DOHH2 (cell line): ENCODE measurements around the gene NHERF2.

ENCODE experiments used
- EZH2phosphoT487 ChIP-seq: fragments of 200-600 bp; sonication (generic); IDR thresholded peaks from 2 replicates; pipeline ENCODE4 v1.6.1; 2017; ENCODE audit warnings: borderline replicate concordance, mild to moderate bottlenecking, antibody characterized with exemption, low read length, moderate library complexity, mixed read lengths
- TF ChIP-seq, protein P1 (sequence below): fragments of 200-600 bp; sonication (generic); IDR thresholded peaks from one replicate; pipeline ENCODE4 v1.5.1; 2014; ENCODE audit warnings: antibody characterized with exemption, mild to moderate bottlenecking, low read depth, low read length; ENCODE audit not compliant: poor library complexity, severe bottlenecking

DNA sequence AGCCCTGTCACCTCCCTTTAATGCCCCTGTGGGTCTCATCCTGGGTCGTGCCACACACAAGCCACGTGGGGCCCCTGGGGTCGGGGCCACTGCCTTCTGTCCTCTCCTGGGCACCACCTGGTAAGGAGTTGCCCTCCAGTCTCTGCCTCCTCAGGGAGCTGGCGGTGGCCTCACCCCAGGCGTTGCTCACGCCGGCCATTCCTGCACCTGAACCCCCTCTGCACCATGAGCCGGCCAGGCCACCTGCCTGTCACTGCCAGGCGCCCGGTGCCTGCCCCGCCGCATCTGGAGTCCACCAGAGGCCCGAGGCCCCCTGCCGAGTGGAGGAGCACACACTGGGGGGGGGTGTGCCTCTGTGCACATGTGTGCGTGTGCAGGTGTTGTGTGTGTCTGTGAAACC, 10.4 kb downstream of the NHERF2 start:
- TF ChIP-seq, protein P1, sequence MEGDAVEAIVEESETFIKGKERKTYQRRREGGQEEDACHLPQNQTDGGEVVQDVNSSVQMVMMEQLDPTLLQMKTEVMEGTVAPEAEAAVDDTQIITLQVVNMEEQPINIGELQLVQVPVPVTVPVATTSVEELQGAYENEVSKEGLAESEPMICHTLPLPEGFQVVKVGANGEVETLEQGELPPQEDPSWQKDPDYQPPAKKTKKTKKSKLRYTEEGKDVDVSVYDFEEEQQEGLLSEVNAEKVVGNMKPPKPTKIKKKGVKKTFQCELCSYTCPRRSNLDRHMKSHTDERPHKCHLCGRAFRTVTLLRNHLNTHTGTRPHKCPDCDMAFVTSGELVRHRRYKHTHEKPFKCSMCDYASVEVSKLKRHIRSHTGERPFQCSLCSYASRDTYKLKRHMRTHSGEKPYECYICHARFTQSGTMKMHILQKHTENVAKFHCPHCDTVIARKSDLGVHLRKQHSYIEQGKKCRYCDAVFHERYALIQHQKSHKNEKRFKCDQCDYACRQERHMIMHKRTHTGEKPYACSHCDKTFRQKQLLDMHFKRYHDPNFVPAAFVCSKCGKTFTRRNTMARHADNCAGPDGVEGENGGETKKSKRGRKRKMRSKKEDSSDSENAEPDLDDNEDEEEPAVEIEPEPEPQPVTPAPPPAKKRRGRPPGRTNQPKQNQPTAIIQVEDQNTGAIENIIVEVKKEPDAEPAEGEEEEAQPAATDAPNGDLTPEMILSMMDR = no peak
- TF ChIP-seq EZH2phosphoT487 = no peak
